Naive thymus-derived CD8-positive, alpha-beta T cell (primary cell): ENCODE data around the gene GINS2. TPM values are rescaled to one million over a fixed set of nuclear protein-coding genes. Genes with fewer than 3 reads are reported as not detected.
A peak's percentile ranks its signal among the peaks of the same experiment; 100 is the strongest.

Experiments
- ATAC-seq, 2 donors: fragments of 150-1000 bp; cut with Tn5 transposase in 1 of 2; sonication (Bioruptor Pico), chemical (Tn5 transposase) in 1 of 2; 1 replicate in 1 of 2; 2 replicates in 1 of 2; pipeline ENCODE4 v1.10.0; 2021; ENCODE audit warnings: mild to moderate bottlenecking in 2 of 2, moderate library complexity in 2 of 2
- POLR2A ChIA-PET: fragments of 350-600 bp; sonication (Branson Sonifier 250); formaldehyde crosslinking; loops from one replicate; lab custom pipeline; 2021; ENCODE audit warnings: antibody characterized with exemption; lab: Charles Lee
- DNase-seq, 10 donors: peaks; one replicate each; pipeline versions ENCODE4 v3.0.0 to v3.0.0-alpha.2; 2020 to 2022
- H3K27ac Mint-ChIP-seq, 10 donors: one replicate each; pipeline ENCODE4 v1.8.0; 2020 to 2022; ENCODE audit warnings: mild to moderate bottlenecking in 10 of 10, mixed read lengths in 10 of 10, moderate library complexity in 4 of 10, inconsistent platforms in 1 of 10
- H3K27me3 Mint-ChIP-seq, 5 donors: one replicate each; pipeline ENCODE4 v1.8.0; 2021 to 2022; ENCODE audit warnings: mixed read lengths in 5 of 5
- H3K36me3 Mint-ChIP-seq, 3 donors: one replicate each; pipeline ENCODE4 v1.8.0; 2020 to 2022; ENCODE audit warnings: mixed read lengths in 3 of 3, mild to moderate bottlenecking in 2 of 3, inconsistent platforms in 1 of 3
- H3K4me1 Mint-ChIP-seq, 4 donors: one replicate each; pipeline ENCODE4 v1.8.0; 2021 to 2022; ENCODE audit warnings: mixed read lengths in 4 of 4
- H3K4me3 Mint-ChIP-seq, 10 donors: one replicate each; pipeline ENCODE4 v1.8.0; 2020 to 2022; ENCODE audit warnings: mild to moderate bottlenecking in 10 of 10, mixed read lengths in 10 of 10, moderate library complexity in 6 of 10, inconsistent platforms in 1 of 10
- H3K9me3 Mint-ChIP-seq, 9 donors: one replicate each; pipeline ENCODE4 v1.8.0; 2020 to 2022; ENCODE audit warnings: mixed read lengths in 9 of 9, mild to moderate bottlenecking in 3 of 9, inconsistent platforms in 1 of 9, moderate library complexity in 1 of 9
- polyA plus RNA-seq, 3 donors: library from polyadenylated mRNA; unstranded; fragments of 300-500 nt; fragmentation: Illumina TruSeq; gene quantifications; one replicate each; pipeline ENCODE4 v1.2.3, GENCODE V29; 2021
- total RNA-seq, 8 experiments: library from RNA in 2 of 8; stranded (reverse) in 2 of 8; gene quantifications; one replicate each; pipeline ENCODE4 v1.2.3 and lab custom pipeline; 2021 to 2026

The GINS2 gene
- total and polyA plus RNA-seq, 5 experiments from 2014 or later: 0.08 to 1.0 (median 0.74) TPM

GRCh38 chr16:85699628-85700027, 10.9 kb upstream of the GINS2 start:
- H3K27ac Mint-ChIP-seq: no peak overlapping the region
- peaks cover 0 to 3% (median 0%) of the 10 kb centered on the region in 4 donors for H3K4me1 Mint-ChIP-seq
- no peak for ATAC-seq

GRCh38 chr16:85698935-85699558, 10.3 kb upstream of the GINS2 start:
- no peaks in the 10 kb centered on the region for H3K36me3 Mint-ChIP-seq
- POLR2A ChIA-PET: no interaction called here
- H3K27me3 Mint-ChIP-seq: peaks cover 0 to 9% (median 3%) of the 10 kb centered on the region in 5 donors
- peaks cover 0 to 3% (median 0%) of the 10 kb centered on the region in 4 donors for H3K4me1 Mint-ChIP-seq
- H3K4me3 Mint-ChIP-seq: no peak overlapping the region
- ATAC-seq: no peak
- H3K9me3 Mint-ChIP-seq: peaks cover 0 to 2% (median 0%) of the 10 kb centered on the region in 9 donors
- no peak overlapping the region for H3K27ac Mint-ChIP-seq
- DNase-seq: no peak

More at GRCh38 chr16:85699628-85700027, 10.9 kb upstream of the GINS2 start:
- no peaks in the 10 kb centered on the region for H3K36me3 Mint-ChIP-seq
- no peak overlapping the region for H3K4me3 Mint-ChIP-seq
- no peak for DNase-seq
- POLR2A ChIA-PET: no interaction called here
- peaks cover 0 to 2% (median 0%) of the 10 kb centered on the region in 9 donors for H3K9me3 Mint-ChIP-seq
- peaks cover 0 to 8% (median 3%) of the 10 kb centered on the region in 5 donors for H3K27me3 Mint-ChIP-seq

GRCh38 chr16:85698459-85698891, 9.7 kb upstream of the GINS2 start:
- Mint-ChIP-seq H3K4me3 (no peak overlapping the region), H3K27ac (no peak overlapping the region), H3K4me1 (peaks cover 0 to 3% (median 0%) of the 10 kb centered on the region in 4 donors), H3K36me3 (no peaks in the 10 kb centered on the region), H3K9me3 (peaks cover 0 to 2% (median 0%) of the 10 kb centered on the region in 9 donors), H3K27me3 (peaks cover 0 to 12% (median 4%) of the 10 kb centered on the region in 5 donors)
- POLR2A ChIA-PET: no interaction called here
- ATAC-seq (no peak), DNase-seq (no peak)

- peak in 1 of 10 donors; percentile 21 for DNase-seq
- no peak for ATAC-seq
- Mint-ChIP-seq H3K9me3 (peaks cover 0 to 2% (median 0%) of the 10 kb centered on the region in 9 donors), H3K27me3 (peaks cover 2 to 17% (median 8%) of the 10 kb centered on the region in 5 donors), H3K27ac (no peak overlapping the region), H3K4me3 (no peak overlapping the region), H3K36me3 (no peaks in the 10 kb centered on the region), H3K4me1 (peaks cover 0 to 3% (median 0%) of the 10 kb centered on the region in 4 donors)
- POLR2A ChIA-PET: no interaction called here
Measured at GRCh38 chr16:85697431-85697830, 8.7 kb upstream of the GINS2 start.

- no peak overlapping the region for H3K27ac Mint-ChIP-seq
- H3K27me3 Mint-ChIP-seq: peaks cover 2 to 17% (median 8%) of the 10 kb centered on the region in 5 donors
- peaks cover 0 to 3% (median 0%) of the 10 kb centered on the region in 4 donors for H3K4me1 Mint-ChIP-seq
- ATAC-seq (no peak), DNase-seq (no peak)
- no peaks in the 10 kb centered on the region for H3K36me3 Mint-ChIP-seq
- H3K4me3 Mint-ChIP-seq: no peak overlapping the region
- H3K9me3 Mint-ChIP-seq: peaks cover 0 to 2% (median 0%) of the 10 kb centered on the region in 9 donors
- POLR2A ChIA-PET: no interaction called here
Measured at GRCh38 chr16:85696781-85697180, 8.0 kb upstream of the GINS2 start.

GRCh38 chr16:85695196-85696128, 6.7 kb upstream of the GINS2 start:
- Mint-ChIP-seq H3K27ac (no peak overlapping the region), H3K27me3 (peaks cover 2 to 23% (median 8%) of the 10 kb centered on the region in 5 donors), H3K36me3 (no peaks in the 10 kb centered on the region), H3K4me3 (no peak overlapping the region), H3K9me3 (no peaks in the 10 kb centered on the region), H3K4me1 (peaks cover 0 to 1% (median 0%) of the 10 kb centered on the region in 4 donors)
- ATAC-seq (no peak), DNase-seq (no peak)
- POLR2A ChIA-PET: no interaction called here

- POLR2A ChIA-PET: interaction anchor here (1.3 kb wide), 1 partner anchor 10 kb away, joined by 4 read pairs; no protein-coding TSS in a partner anchor
- peak overlapping the region in 1 of 10 donors; percentile 19 for H3K27ac Mint-ChIP-seq
- DNase-seq (no peak), ATAC-seq (no peak)
- no peaks in the 10 kb centered on the region for H3K9me3 Mint-ChIP-seq
- H3K36me3 Mint-ChIP-seq: no peaks in the 10 kb centered on the region
- H3K27me3 Mint-ChIP-seq: peaks cover 2 to 18% (median 5%) of the 10 kb centered on the region in 5 donors
- no peak overlapping the region for H3K4me3 Mint-ChIP-seq
- peaks cover 0 to 1% (median 0%) of the 10 kb centered on the region in 4 donors for H3K4me1 Mint-ChIP-seq
Measured at GRCh38 chr16:85690469-85691064, 1.8 kb upstream of the GINS2 start.

GRCh38 chr16:85689950-85690320, 1.2 kb upstream of the GINS2 start:
- Mint-ChIP-seq H3K27ac (no peak overlapping the region), H3K4me3 (peak overlapping the region in 5 of 10 donors; percentile 14 to 61 (median 50)), H3K9me3 (no peaks in the 10 kb centered on the region), H3K36me3 (no peaks in the 10 kb centered on the region), H3K4me1 (peaks cover 0 to 1% (median 0%) of the 10 kb centered on the region in 4 donors), H3K27me3 (peaks cover 2 to 18% (median 5%) of the 10 kb centered on the region in 5 donors)
- ATAC-seq (no peak), DNase-seq (peak in 1 of 10 donors; percentile 19)
- POLR2A ChIA-PET: interaction anchor here (1.0 to 1.3 kb wide), 2 partner anchors 9 to 23 kb away, joined by 3 to 4 read pairs; no protein-coding TSS in a partner anchor

GRCh38 chr16:85689285-85689949, 663 bp upstream of the GINS2 start:
- POLR2A ChIA-PET: interaction anchor here (1.0 to 1.3 kb wide), 2 partner anchors 8 to 23 kb away, joined by 3 to 4 read pairs; no protein-coding TSS in a partner anchor
- ATAC-seq: no peak
- H3K27me3 Mint-ChIP-seq: peaks cover 2 to 18% (median 5%) of the 10 kb centered on the region in 5 donors
- peaks cover 0 to 1% (median 0%) of the 10 kb centered on the region in 4 donors for H3K4me1 Mint-ChIP-seq
- no peaks in the 10 kb centered on the region for H3K36me3 Mint-ChIP-seq
- DNase-seq: peak in 1 of 10 donors; percentile 2
- no peaks in the 10 kb centered on the region for H3K9me3 Mint-ChIP-seq
- H3K4me3 Mint-ChIP-seq: peak overlapping the region in 9 of 10 donors; percentile 48 to 79 (median 63)
- peak overlapping the region in 1 of 10 donors; percentile 69 for H3K27ac Mint-ChIP-seq

GRCh38 chr16:85687651-85688471, 893 bp downstream of the GINS2 start:
- peaks cover 0 to 6% (median under 1%) of the 10 kb centered on the region in 4 donors for H3K4me1 Mint-ChIP-seq
- ATAC-seq: no peak
- POLR2A ChIA-PET: interaction anchor here (0.6 kb wide), 1 partner anchor 12 kb away, joined by 3 read pairs; no protein-coding TSS in a partner anchor

More at GRCh38 chr16:85687651-85688471, 893 bp downstream of the GINS2 start:
- Mint-ChIP-seq H3K27me3 (peaks cover 0 to 9% (median 0%) of the 10 kb centered on the region in 5 donors), H3K4me3 (peak overlapping the region; percentile 61 to 84 (median 76)), H3K27ac (no peak overlapping the region), H3K9me3 (no peaks in the 10 kb centered on the region), H3K36me3 (no peaks in the 10 kb centered on the region)
- peak in 1 of 10 donors; percentile 61 for DNase-seq
